Measurements from ENCODE around the gene ANO2.

DNA sequence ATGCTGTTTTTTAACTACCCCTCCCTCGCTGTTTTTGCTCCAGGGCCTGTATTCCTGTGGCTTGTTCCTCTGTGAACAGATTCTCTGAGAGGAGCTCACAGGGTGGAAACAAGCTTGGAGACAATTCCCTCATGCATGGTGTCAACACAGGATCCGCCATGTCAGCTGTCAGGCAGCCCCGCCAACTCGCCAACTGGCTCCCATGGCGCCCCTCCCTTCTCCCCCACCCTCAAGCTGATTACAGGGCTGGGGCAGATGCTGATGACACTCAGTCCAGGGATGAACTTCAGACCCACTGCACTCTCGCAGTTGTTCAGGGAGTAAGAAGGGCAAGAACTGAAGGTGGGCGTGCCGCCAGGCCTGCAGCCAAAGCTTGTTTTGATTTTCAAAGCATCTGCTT, 283.2 kb downstream of the ANO2 start:
- TF ChIP-seq, protein P1, sequence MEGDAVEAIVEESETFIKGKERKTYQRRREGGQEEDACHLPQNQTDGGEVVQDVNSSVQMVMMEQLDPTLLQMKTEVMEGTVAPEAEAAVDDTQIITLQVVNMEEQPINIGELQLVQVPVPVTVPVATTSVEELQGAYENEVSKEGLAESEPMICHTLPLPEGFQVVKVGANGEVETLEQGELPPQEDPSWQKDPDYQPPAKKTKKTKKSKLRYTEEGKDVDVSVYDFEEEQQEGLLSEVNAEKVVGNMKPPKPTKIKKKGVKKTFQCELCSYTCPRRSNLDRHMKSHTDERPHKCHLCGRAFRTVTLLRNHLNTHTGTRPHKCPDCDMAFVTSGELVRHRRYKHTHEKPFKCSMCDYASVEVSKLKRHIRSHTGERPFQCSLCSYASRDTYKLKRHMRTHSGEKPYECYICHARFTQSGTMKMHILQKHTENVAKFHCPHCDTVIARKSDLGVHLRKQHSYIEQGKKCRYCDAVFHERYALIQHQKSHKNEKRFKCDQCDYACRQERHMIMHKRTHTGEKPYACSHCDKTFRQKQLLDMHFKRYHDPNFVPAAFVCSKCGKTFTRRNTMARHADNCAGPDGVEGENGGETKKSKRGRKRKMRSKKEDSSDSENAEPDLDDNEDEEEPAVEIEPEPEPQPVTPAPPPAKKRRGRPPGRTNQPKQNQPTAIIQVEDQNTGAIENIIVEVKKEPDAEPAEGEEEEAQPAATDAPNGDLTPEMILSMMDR (IDR thresholded peaks at IDR 0.05), result no peak
- no peak for TF ChIP-seq POLR2A (IDR thresholded peaks at IDR 0.05; ENCODE audit: low read depth)
- no peak for TF ChIP-seq EP300 (IDR thresholded peaks at IDR 0.05)
